H1 (cell line): ENCODE results near the gene OXTR. TPM values are rescaled to one million over a fixed set of nuclear protein-coding genes. Genes with fewer than 3 reads are reported as not detected.

Experiments
- CTCF ChIA-PET: fragments of 300-600 bp; sonication (Branson Sonifier 250); formaldehyde crosslinking; loops from one replicate; lab custom pipeline; 2021; ENCODE audit not compliant: partially characterized antibody; lab: Charles Lee
- POLR2A ChIA-PET: fragments of 300-600 bp; sonication (Branson Sonifier 250); formaldehyde crosslinking; loops from one replicate; lab custom pipeline; 2021; ENCODE audit warnings: inconsistent platforms; ENCODE audit not compliant: partially characterized antibody; lab: Charles Lee
- DNase-seq, 2 experiments: peaks; one replicate each; pipeline versions ENCODE4 v3.0.0 to v3.0.0-alpha.2; 2010 to 2022; ENCODE audit warnings: low spot score in 2 of 2, low read depth in 1 of 2, mixed read lengths in 1 of 2
- FAIRE-seq: peaks from 2 replicates; lab custom pipeline; 2011; peaks lifted over from hg19 to GRCh38; lab: Jason Lieb, UNC
- H2AFZ ChIP-seq: 2 replicates; pipeline ENCODE4 v1.8.1; 2012; ENCODE audit warnings: low read length, inconsistent platforms
- H2AK5ac ChIP-seq: 2 replicates; pipeline ENCODE4 v1.6.1; 2013; ENCODE audit warnings: low read depth, low read length
- H2BK120ac ChIP-seq: replicated peaks from 2 replicates; pipeline ENCODE3; 2013; ENCODE audit warnings: low read depth, low read length, inconsistent platforms
- H2BK12ac ChIP-seq: 2 replicates; pipeline ENCODE4 v1.6.1; 2013; ENCODE audit warnings: low read depth, low read length
- H2BK15ac ChIP-seq: 2 replicates; pipeline ENCODE4 v1.6.1; 2013; ENCODE audit warnings: low read length
- H2BK20ac ChIP-seq: 2 replicates; pipeline ENCODE4 v1.6.1; 2013; ENCODE audit warnings: low read length
- H2BK5ac ChIP-seq: 2 replicates; pipeline ENCODE4 v1.6.1; 2013; ENCODE audit warnings: low read depth, low read length
- H3K14ac ChIP-seq: 2 replicates; pipeline ENCODE4 v1.6.1; 2013; ENCODE audit warnings: inconsistent platforms; ENCODE audit not compliant: insufficient read length
- H3K18ac ChIP-seq: 2 replicates; pipeline ENCODE4 v1.6.1; 2013; ENCODE audit warnings: low read length; ENCODE audit errors: extremely low read depth
- H3K23ac ChIP-seq: 2 replicates; pipeline ENCODE4 v1.6.1; 2013; ENCODE audit warnings: inconsistent platforms; ENCODE audit not compliant: insufficient read length
- H3K23me2 ChIP-seq: 2 replicates; pipeline ENCODE4 v1.6.1; 2013; ENCODE audit warnings: low read depth, low read length
- H3K27ac ChIP-seq: 2 replicates; pipeline ENCODE4 v1.6.1; 2011; ENCODE audit warnings: low read depth, low read length, inconsistent platforms
- H3K27me3 ChIP-seq, 4 experiments: replicated peaks in 1 of 4; 1 replicate in 1 of 4; 2 replicates in 3 of 4; pipeline versions ENCODE4 v1.6.1 to v1.8.1; 2011 to 2013; ENCODE audit warnings: low read length in 3 of 4, mild to moderate bottlenecking in 3 of 4, inconsistent platforms in 2 of 4, mixed read lengths in 2 of 4, moderate library complexity in 1 of 4; ENCODE audit not compliant: control insufficient read depth in 3 of 4, insufficient read depth in 3 of 4; ENCODE audit errors: extremely low read depth in 1 of 4
- H3K36me3 ChIP-seq, 4 experiments: 2 replicates each; pipeline versions ENCODE4 v1.6.1 to v1.8.1; 2011 to 2013; ENCODE audit warnings: mild to moderate bottlenecking in 4 of 4, low read length in 3 of 4, moderate library complexity in 2 of 4, control low read depth in 1 of 4, inconsistent platforms in 1 of 4; ENCODE audit not compliant: insufficient read depth in 4 of 4, control insufficient read depth in 2 of 4
- H3K4ac ChIP-seq: replicated peaks from 2 replicates; pipeline ENCODE3; 2013; ENCODE audit warnings: low read length, low read depth, mixed read lengths, inconsistent platforms; ENCODE audit not compliant: insufficient read length
- H3K4me1 ChIP-seq, 4 experiments: replicated peaks in 1 of 4; 1 replicate in 1 of 4; 2 replicates in 3 of 4; pipeline versions ENCODE4 v1.6.1 to v1.8.1; 2011 to 2013; ENCODE audit warnings: low read length in 3 of 4, inconsistent platforms in 2 of 4, mixed read lengths in 1 of 4; ENCODE audit not compliant: insufficient read depth in 4 of 4, control insufficient read depth in 3 of 4
- H3K4me2 ChIP-seq, 2 experiments: 2 replicates each; pipeline versions ENCODE4 v1.6.1 to v1.8.1; 2011 to 2013; ENCODE audit warnings: low read depth in 2 of 2, low read length in 2 of 2, control low read depth in 1 of 2, inconsistent platforms in 1 of 2, mild to moderate bottlenecking in 1 of 2; ENCODE audit not compliant: insufficient read depth in 1 of 2
- H3K4me3 ChIP-seq, 4 experiments: fragments of 200-600, 300-600 bp in 1 of 4; sonication (generic), shearing (Covaris generic), sonication (Bioruptor Twin) in 1 of 4; 2 replicates each; pipeline versions ENCODE4 v1.5.1 to v1.8.1; 2011 to 2016; ENCODE audit warnings: low read length in 4 of 4, low read depth in 3 of 4, control low read depth in 2 of 4, inconsistent platforms in 2 of 4, mild to moderate bottlenecking in 2 of 4, mixed read lengths in 1 of 4, moderate library complexity in 1 of 4; ENCODE audit not compliant: insufficient read depth in 2 of 4; ENCODE audit errors: extremely low read depth in 1 of 4
- H3K56ac ChIP-seq: replicated peaks from 2 replicates; pipeline ENCODE3; 2013; ENCODE audit warnings: low read depth, mild to moderate bottlenecking, mixed read lengths, low read length, inconsistent platforms; ENCODE audit not compliant: insufficient read length
- H3K79me1 ChIP-seq: 2 replicates; pipeline ENCODE4 v1.6.1; 2013; ENCODE audit warnings: low read depth, low read length, control low read depth
- H3K79me2 ChIP-seq, 2 experiments: 2 replicates each; pipeline versions ENCODE4 v1.6.1 to v1.8.1; 2012 to 2013; ENCODE audit warnings: low read length in 2 of 2, mild to moderate bottlenecking in 2 of 2, inconsistent platforms in 1 of 2; ENCODE audit not compliant: insufficient read depth in 2 of 2, control insufficient read depth in 1 of 2
- H3K9ac ChIP-seq, 4 experiments: replicated peaks in 1 of 4; 1 replicate in 1 of 4; 2 replicates in 3 of 4; pipeline versions ENCODE4 v1.6.1 to v1.8.1; 2011 to 2013; ENCODE audit warnings: low read depth in 3 of 4, low read length in 3 of 4, control low read depth in 2 of 4, mild to moderate bottlenecking in 2 of 4, moderate library complexity in 2 of 4, inconsistent platforms in 1 of 4; ENCODE audit errors: extremely low read depth in 1 of 4
- H3K9me3 ChIP-seq, 2 experiments: 2 replicates each; pipeline versions ENCODE4 v1.6.1 to v1.8.1; 2012 to 2013; ENCODE audit warnings: mild to moderate bottlenecking in 2 of 2, moderate library complexity in 2 of 2, control low read depth in 1 of 2, inconsistent platforms in 1 of 2, low read depth in 1 of 2, low read length in 1 of 2, mixed read lengths in 1 of 2; ENCODE audit not compliant: insufficient read depth in 2 of 2
- H4K20me1 ChIP-seq, 2 experiments: replicated peaks in 1 of 2; 2 replicates each; pipeline versions ENCODE3 to v1.8.1; 2011 to 2013; ENCODE audit warnings: inconsistent platforms in 2 of 2, low read length in 2 of 2, mild to moderate bottlenecking in 1 of 2; ENCODE audit not compliant: insufficient read depth in 2 of 2, control insufficient read depth in 1 of 2
- H4K5ac ChIP-seq: 2 replicates; pipeline ENCODE4 v1.6.1; 2013; ENCODE audit warnings: low read length, low read depth, mixed read lengths, inconsistent platforms; ENCODE audit not compliant: insufficient read length
- H4K8ac ChIP-seq: 2 replicates; pipeline ENCODE4 v1.8.0; 2013; ENCODE audit warnings: mild to moderate bottlenecking, moderate library complexity, low read length, inconsistent platforms; ENCODE audit not compliant: insufficient read depth; ENCODE audit errors: extremely low read depth
- H4K91ac ChIP-seq: replicated peaks from 2 replicates; pipeline ENCODE3; 2013; ENCODE audit warnings: low read length, mixed read lengths, inconsistent platforms; ENCODE audit not compliant: insufficient read length
- WGBS, 2 experiments: shearing (Covaris generic) in 1 of 2; methylation state at CpG; one replicate each; pipeline versions ENCODE4 v1.1.6 to v1.1.7; 2013 to 2015; ENCODE audit warnings: low lambda C conversion rate in 2 of 2, mixed read lengths in 2 of 2, inconsistent platforms in 1 of 2, low coverage in 1 of 2, missing lambda C conversion rate in 1 of 2; ENCODE audit not compliant: insufficient replicate concordance in 2 of 2, insufficient coverage in 1 of 2, insufficient read length in 1 of 2; ENCODE audit errors: extremely low coverage in 1 of 2, missing lambda C conversion rate in 1 of 2; 5-methylcytosine and 5-hydroxymethylcytosine counted together
- polyA plus RNA-seq, 7 experiments: library from polyadenylated mRNA; depleted of rRNA in 3 of 7; stranded (reverse) in 5 of 7; unstranded in 2 of 7; fragments of >200 nt in 5 of 7; fragments of 200-250 nt in 2 of 7; gene quantifications; 1 replicate in 5 of 7; 2 replicates in 1 of 7; 4 replicates in 1 of 7; pipeline versions ENCODE4 v1.2.1 to v1.2.3, GENCODE V29; 2011 to 2013; ENCODE audit warnings: missing spikeins in 2 of 7, mixed read lengths in 2 of 7
- total RNA-seq: library from RNA; stranded (reverse); fragmentation: NEBNext Ultra II Directional; extraction: Animal tissue kit (Norgen Biotek cat#: 25700); gene quantifications from 2 replicates; pipeline ENCODE4 v1.2.1, GENCODE V29; 2021

The OXTR gene
- total and polyA plus RNA-seq, 2 of the 8 experiments (the other 6 are each of a cell fraction or from before 2014, with no cell fraction given), result 0.77 to 2.3 TPM

DNA sequence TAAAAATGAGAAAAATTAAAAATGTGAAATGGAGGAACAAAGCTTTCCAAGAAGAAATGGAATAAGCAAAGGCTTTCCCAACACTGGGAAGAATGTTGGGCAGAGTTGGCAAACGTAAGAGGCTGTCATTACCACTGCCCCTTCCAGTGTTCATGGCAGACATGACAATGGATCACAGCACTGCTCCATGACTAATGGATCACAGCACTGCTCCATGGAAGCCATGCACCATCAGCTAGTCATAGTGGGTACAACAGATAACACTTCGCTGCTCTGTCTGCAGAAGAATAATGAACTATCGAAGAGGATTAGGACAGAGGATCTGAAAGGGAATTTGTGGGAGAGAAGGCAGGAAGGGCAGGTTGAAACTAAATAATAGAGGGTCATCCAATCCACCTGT lies 30.8 kb downstream of the OXTR start:
- Histone ChIP-seq H2BK120ac (no peak overlapping the region), H3K27me3 (peaks cover 0 to 4% (median 0%) of the 10 kb centered on the region in 4 experiments; a peak in 1 of 7 replicates), H2AK5ac (no peak overlapping the region), H2BK5ac (no peak overlapping the region), H3K9me3 (no peaks in the 10 kb centered on the region), H4K5ac (no peak overlapping the region), H2BK15ac (no peak overlapping the region), H3K18ac (no peak overlapping the region), H3K4me2 (no peak overlapping the region), H4K8ac (no peak overlapping the region), H3K23ac (no peak overlapping the region), H3K4me3 (no peak overlapping the region), H3K4me1 (peaks cover 1 to 16% (median 8%) of the 10 kb centered on the region in 4 experiments), H2BK12ac (no peak overlapping the region), H3K79me1 (no peaks in the 10 kb centered on the region), H3K79me2 (no peaks in the 10 kb centered on the region), H3K56ac (no peak overlapping the region), H3K14ac (no peak overlapping the region), H4K20me1 (no peaks in the 10 kb centered on the region), H4K91ac (no peak overlapping the region), H3K9ac (no peak overlapping the region), H3K36me3 (no peaks in the 10 kb centered on the region), H2BK20ac (no peak overlapping the region), H3K4ac (no peak overlapping the region), H3K27ac (no peak overlapping the region), H3K23me2 (peaks cover 2% of the 10 kb centered on the region; the same call in 1 of the 2 replicates), H2AFZ (no peak overlapping the region)
- DNase-seq, result no peak
- FAIRE-seq, result no peak
- POLR2A ChIA-PET, result interaction anchor here (1.0 kb wide), 1 partner anchor 14 kb away, joined by 3 read pairs; no protein-coding TSS in a partner anchor
- 87% methylated on average over 3 of the region's 3 CpGs; no CpG with 5 or more reads in 1 of the 2 experiments for WGBS, 2 experiments
- CTCF ChIA-PET, result interaction anchor here (0.6 to 4.5 kb wide), 6 partner anchors 9 to 114 kb away, joined by 3 to 19 read pairs (median 3); partner anchors contain the start of gene OXTR
